ENCODE results near the gene MOGAT1. TPM values are rescaled to one million over a fixed set of nuclear protein-coding genes. Genes with fewer than 3 reads are reported as not detected.

MOGAT1 gene
- total RNA-seq, 1 donor from 2014 or later, result not detected

DNA sequence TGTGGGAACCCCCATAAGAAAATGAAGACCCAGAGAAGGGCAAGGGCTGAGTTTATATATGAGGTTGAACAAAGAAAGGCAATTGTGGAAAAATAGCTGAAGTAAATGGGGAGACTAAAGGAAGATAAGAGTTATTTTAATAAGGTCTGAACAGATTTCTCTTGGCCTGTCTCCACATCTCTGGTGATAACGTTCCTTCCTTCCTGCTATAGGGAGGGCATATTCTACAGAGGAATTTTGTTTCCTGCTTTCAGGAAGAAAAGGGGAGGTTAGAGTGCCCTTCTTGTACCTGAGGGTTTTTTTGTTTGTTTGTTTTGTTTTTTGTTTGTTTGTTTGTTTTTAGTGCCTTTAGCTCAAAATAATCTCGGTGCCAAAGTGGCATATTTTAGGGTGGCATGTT, 31.6 kb downstream of the MOGAT1 start:
- no peaks in the 10 kb centered on the region for H3K9me3 Mint-ChIP-seq (ENCODE audit: unreplicated experiment)
- H2AFZ ChIP-seq (ENCODE audit: low read depth, low read length), result no peak overlapping the region
- DNase-seq (ENCODE audit: low read depth), result no peak
- no peak for TF ChIP-seq CTCF (IDR thresholded peaks at IDR 0.05; ENCODE audit: insufficient read depth, low read depth, low read length)
- no peak for TF ChIP-seq EZH2 (IDR thresholded peaks at IDR 0.05; ENCODE audit: insufficient read depth, low read length)
- no peak overlapping the region for H3K4me3 ChIP-seq (ENCODE audit: insufficient read depth, low read depth, low read length)
- no peaks in the 10 kb centered on the region for H3K9me3 ChIP-seq (ENCODE audit: insufficient read depth, low read depth, low read length)
- no peaks in the 10 kb centered on the region for H4K20me1 ChIP-seq (ENCODE audit: insufficient read depth, low read length)
- H3K36me3 ChIP-seq (ENCODE audit: insufficient read depth, low read length), result no peaks in the 10 kb centered on the region
- peaks cover 8% of the 10 kb centered on the region for H3K4me1 Mint-ChIP-seq (ENCODE audit: low read depth, unreplicated experiment)
- H3K79me2 ChIP-seq (ENCODE audit: insufficient read depth, low read length), result no peaks in the 10 kb centered on the region
- peaks cover 16% of the 10 kb centered on the region for H3K4me1 ChIP-seq (ENCODE audit: insufficient read depth, low read length)
- H3K4me2 ChIP-seq (ENCODE audit: low read length), result peak overlapping the region; percentile 32
- no peak overlapping the region for H3K9ac ChIP-seq (ENCODE audit: low read length)
- H3K27ac ChIP-seq (ENCODE audit: low read depth, low read length), result no peak overlapping the region
- no peak overlapping the region for H3K27ac Mint-ChIP-seq (ENCODE audit: unreplicated experiment)
- H3K4me3 Mint-ChIP-seq (ENCODE audit: unreplicated experiment), result no peak overlapping the region
- peak; percentile 20 for FAIRE-seq
- no peaks in the 10 kb centered on the region for H3K27me3 Mint-ChIP-seq (ENCODE audit: low read depth, unreplicated experiment)
- no peaks in the 10 kb centered on the region for H3K36me3 Mint-ChIP-seq (ENCODE audit: low read depth, unreplicated experiment)
- no peaks in the 10 kb centered on the region for H3K27me3 ChIP-seq (ENCODE audit: insufficient read depth, low read length)

DNA sequence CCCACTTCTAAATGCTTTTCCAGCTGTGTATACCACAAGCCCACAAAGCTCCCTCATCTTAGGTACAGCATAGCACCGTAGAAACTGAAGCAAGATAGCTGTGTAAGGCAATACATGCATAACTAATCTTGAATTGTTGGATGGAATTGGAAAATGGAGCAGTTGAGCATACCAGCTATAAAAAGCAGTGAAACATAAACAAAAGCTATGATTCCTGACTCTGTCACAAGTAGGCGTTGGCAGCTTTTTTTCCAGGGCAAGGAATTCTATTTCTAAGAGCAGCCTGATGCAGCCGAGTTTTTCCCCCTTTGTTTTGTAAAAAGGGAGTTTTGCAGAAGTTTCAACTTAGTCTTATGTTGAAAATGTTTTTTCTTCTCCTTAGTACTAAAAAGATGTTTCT, 32.4 kb downstream of the MOGAT1 start:
- no peak overlapping the region for H3K27ac Mint-ChIP-seq (ENCODE audit: unreplicated experiment)
- no peaks in the 10 kb centered on the region for H3K9me3 Mint-ChIP-seq (ENCODE audit: unreplicated experiment)
- peak; percentile 67 for DNase-seq (ENCODE audit: low read depth)
- peaks cover 21% of the 10 kb centered on the region for H3K4me1 ChIP-seq (ENCODE audit: insufficient read depth, low read length)
- H3K4me2 ChIP-seq (ENCODE audit: low read length), result peak overlapping the region; percentile 32
- H3K27ac ChIP-seq (ENCODE audit: low read depth, low read length), result no peak overlapping the region
- no peak overlapping the region for H3K4me3 Mint-ChIP-seq (ENCODE audit: unreplicated experiment)
- H3K4me1 Mint-ChIP-seq (ENCODE audit: low read depth, unreplicated experiment), result peaks cover 5% of the 10 kb centered on the region
- no peak for FAIRE-seq
- H3K27me3 Mint-ChIP-seq (ENCODE audit: low read depth, unreplicated experiment), result no peaks in the 10 kb centered on the region
- no peaks in the 10 kb centered on the region for H3K36me3 ChIP-seq (ENCODE audit: insufficient read depth, low read length)
- no peaks in the 10 kb centered on the region for H3K36me3 Mint-ChIP-seq (ENCODE audit: low read depth, unreplicated experiment)
- no peak for TF ChIP-seq CTCF (IDR thresholded peaks at IDR 0.05; ENCODE audit: insufficient read depth, low read depth, low read length)
- TF ChIP-seq EZH2 (IDR thresholded peaks at IDR 0.05; ENCODE audit: insufficient read depth, low read length), result no peak
- H3K4me3 ChIP-seq (ENCODE audit: insufficient read depth, low read depth, low read length), result no peak overlapping the region
- no peaks in the 10 kb centered on the region for H3K9me3 ChIP-seq (ENCODE audit: insufficient read depth, low read depth, low read length)
- H3K79me2 ChIP-seq (ENCODE audit: insufficient read depth, low read length), result no peaks in the 10 kb centered on the region
- H4K20me1 ChIP-seq (ENCODE audit: insufficient read depth, low read length), result no peaks in the 10 kb centered on the region
- H2AFZ ChIP-seq (ENCODE audit: low read depth, low read length), result no peak overlapping the region
- H3K27me3 ChIP-seq (ENCODE audit: insufficient read depth, low read length), result no peaks in the 10 kb centered on the region
- no peak overlapping the region for H3K9ac ChIP-seq (ENCODE audit: low read length)

GRCh38 chr2:222706616-222707015, 35.2 kb downstream of the MOGAT1 start:
- Histone ChIP-seq H3K9ac (ENCODE audit: low read length) (peak overlapping the region; percentile 32), H3K27me3 (ENCODE audit: insufficient read depth, low read length) (no peaks in the 10 kb centered on the region), H3K79me2 (ENCODE audit: insufficient read depth, low read length) (no peaks in the 10 kb centered on the region), H3K9me3 (ENCODE audit: insufficient read depth, low read depth, low read length) (no peaks in the 10 kb centered on the region), H4K20me1 (ENCODE audit: insufficient read depth, low read length) (no peaks in the 10 kb centered on the region), H3K27ac (ENCODE audit: low read depth, low read length) (peak overlapping the region; percentile 88), H3K4me1 (ENCODE audit: insufficient read depth, low read length) (peaks cover 24% of the 10 kb centered on the region), H3K4me2 (ENCODE audit: low read length) (peak overlapping the region; percentile 34), H3K4me3 (ENCODE audit: insufficient read depth, low read depth, low read length) (no peak overlapping the region), H3K36me3 (ENCODE audit: insufficient read depth, low read length) (no peaks in the 10 kb centered on the region), H2AFZ (ENCODE audit: low read depth, low read length) (no peak overlapping the region)
- no peaks in the 10 kb centered on the region for H3K9me3 Mint-ChIP-seq (ENCODE audit: unreplicated experiment)
- no peak for FAIRE-seq
- no peaks in the 10 kb centered on the region for H3K27me3 Mint-ChIP-seq (ENCODE audit: low read depth, unreplicated experiment)
- no peak overlapping the region for H3K4me3 Mint-ChIP-seq (ENCODE audit: unreplicated experiment)
- H3K4me1 Mint-ChIP-seq (ENCODE audit: low read depth, unreplicated experiment), result peaks cover 9% of the 10 kb centered on the region
- peak overlapping the region; percentile 20 for H3K27ac Mint-ChIP-seq (ENCODE audit: unreplicated experiment)
- H3K36me3 Mint-ChIP-seq (ENCODE audit: low read depth, unreplicated experiment), result no peaks in the 10 kb centered on the region
- TF ChIP-seq EZH2 (IDR thresholded peaks at IDR 0.05; ENCODE audit: insufficient read depth, low read length) (no peak), CTCF (IDR thresholded peaks at IDR 0.05; ENCODE audit: insufficient read depth, low read depth, low read length) (no peak)
- DNase-seq (ENCODE audit: low read depth), result peak; percentile 45
